Measurements from ENCODE around the gene ARX. TPM values are rescaled to one million over a fixed set of nuclear protein-coding genes. Genes with fewer than 3 reads are reported as not detected.

Gene ARX
- total and polyA plus RNA-seq, 4 donors = 0.21 to 1.8 (median 0.43) TPM; not detected in 1

GRCh38 chrX:24982306-24982965 is 33.3 kb downstream of the ARX start:
- H3K9ac ChIP-seq (ENCODE audit: insufficient read depth in 1 of 2, low read length in 2 of 2) = no peak overlapping the region
- ATAC-seq (ENCODE audit: insufficient read depth, low FRiP score) (no peak), DNase-seq (no peak)
- WGBS, 2 donors = 70 to 93% methylated on average over 5 of the region's 5 CpGs
- no peak overlapping the region for H3K27ac ChIP-seq (ENCODE audit: low read depth in 1 of 2, low read length in 1 of 2)
- H3K36me3 ChIP-seq (ENCODE audit: control insufficient read depth in 4 of 4, insufficient read depth in 4 of 4, low read length in 4 of 4) = no peaks in the 10 kb centered on the region
- H3K27me3 ChIP-seq (ENCODE audit: control insufficient read depth in 3 of 3, insufficient read depth in 3 of 3, low read length in 2 of 3) = peaks cover 2 to 3% (median 2%) of the 10 kb centered on the region in 3 donors
- H3K4me3 ChIP-seq = no peak overlapping the region
- no peaks in the 10 kb centered on the region for H3K4me1 ChIP-seq (ENCODE audit: control insufficient read depth in 5 of 5, insufficient read depth in 5 of 5, low read length in 5 of 5)
- TF ChIP-seq CTCF (IDR thresholded peaks at IDR 0.05; ENCODE audit: control extremely low read depth, extremely low read depth) = no peak
- H3K9me3 ChIP-seq (ENCODE audit: control insufficient read depth in 4 of 4, insufficient read depth in 3 of 4, low read length in 3 of 4) = no peaks in the 10 kb centered on the region

GRCh38 chrX:24981030-24981429 is 34.7 kb downstream of the ARX start:
- no peak for TF ChIP-seq CTCF (IDR thresholded peaks at IDR 0.05; ENCODE audit: control extremely low read depth, extremely low read depth)
- H3K27ac ChIP-seq (ENCODE audit: low read depth in 1 of 2, low read length in 1 of 2) = no peak overlapping the region
- no peaks in the 10 kb centered on the region for H3K4me1 ChIP-seq (ENCODE audit: control insufficient read depth in 5 of 5, insufficient read depth in 5 of 5, low read length in 5 of 5)
- peaks cover 0 to 3% (median 2%) of the 10 kb centered on the region in 3 donors for H3K27me3 ChIP-seq (ENCODE audit: control insufficient read depth in 3 of 3, insufficient read depth in 3 of 3, low read length in 2 of 3)
- H3K36me3 ChIP-seq (ENCODE audit: control insufficient read depth in 4 of 4, insufficient read depth in 4 of 4, low read length in 4 of 4) = no peaks in the 10 kb centered on the region
- H3K9ac ChIP-seq (ENCODE audit: insufficient read depth in 1 of 2, low read length in 2 of 2) = no peak overlapping the region
- H3K9me3 ChIP-seq (ENCODE audit: control insufficient read depth in 4 of 4, insufficient read depth in 3 of 4, low read length in 3 of 4) = no peaks in the 10 kb centered on the region
- no peak for ATAC-seq (ENCODE audit: insufficient read depth, low FRiP score)
- H3K4me3 ChIP-seq = no peak overlapping the region
- WGBS, 2 donors = 64 to 98% methylated on average over 3 of the region's 3 CpGs
- no peak for DNase-seq

- H3K9me3 ChIP-seq (ENCODE audit: control insufficient read depth in 4 of 4, insufficient read depth in 3 of 4, low read length in 3 of 4) = no peaks in the 10 kb centered on the region
- no peak overlapping the region for H3K9ac ChIP-seq (ENCODE audit: insufficient read depth in 1 of 2, low read length in 2 of 2)
- 90 to 96% methylated on average over 3 of the region's 3 CpGs for WGBS, 2 donors
- H3K4me1 ChIP-seq (ENCODE audit: control insufficient read depth in 5 of 5, insufficient read depth in 5 of 5, low read length in 5 of 5) = no peaks in the 10 kb centered on the region
- H3K27ac ChIP-seq (ENCODE audit: low read depth in 1 of 2, low read length in 1 of 2) = no peak overlapping the region
- TF ChIP-seq CTCF (IDR thresholded peaks at IDR 0.05; ENCODE audit: control extremely low read depth, extremely low read depth) = no peak
- no peak overlapping the region for H3K4me3 ChIP-seq
- ATAC-seq (ENCODE audit: insufficient read depth, low FRiP score) (no peak), DNase-seq (no peak)
- H3K36me3 ChIP-seq (ENCODE audit: control insufficient read depth in 4 of 4, insufficient read depth in 4 of 4, low read length in 4 of 4) = no peaks in the 10 kb centered on the region
- peaks cover 0 to 6% (median 3%) of the 10 kb centered on the region in 3 donors for H3K27me3 ChIP-seq (ENCODE audit: control insufficient read depth in 3 of 3, insufficient read depth in 3 of 3, low read length in 2 of 3)
Measured at GRCh38 chrX:24979081-24979480, 36.7 kb downstream of the ARX start.

GRCh38 chrX:24969812-24970211 is 46.0 kb downstream of the ARX start:
- Histone ChIP-seq H3K4me3 (no peak overlapping the region), H3K9ac (ENCODE audit: insufficient read depth in 1 of 2, low read length in 2 of 2) (no peak overlapping the region), H3K36me3 (ENCODE audit: control insufficient read depth in 4 of 4, insufficient read depth in 4 of 4, low read length in 4 of 4) (no peaks in the 10 kb centered on the region), H3K4me1 (ENCODE audit: control insufficient read depth in 5 of 5, insufficient read depth in 5 of 5, low read length in 5 of 5) (no peaks in the 10 kb centered on the region), H3K27me3 (ENCODE audit: control insufficient read depth in 3 of 3, insufficient read depth in 3 of 3, low read length in 2 of 3) (no peaks in the 10 kb centered on the region), H3K9me3 (ENCODE audit: control insufficient read depth in 4 of 4, insufficient read depth in 3 of 4, low read length in 3 of 4) (peaks cover 0 to 2% (median 0%) of the 10 kb centered on the region in 4 donors), H3K27ac (ENCODE audit: low read depth in 1 of 2, low read length in 1 of 2) (no peak overlapping the region)
- WGBS, 2 donors = 72 to 100% methylated on average over 5 of the region's 5 CpGs
- ATAC-seq (ENCODE audit: insufficient read depth, low FRiP score) = no peak
- TF ChIP-seq CTCF (IDR thresholded peaks at IDR 0.05; ENCODE audit: control extremely low read depth, extremely low read depth) = no peak
- DNase-seq = no peak
